Body of pancreas (tissue), 4 donors: ENCODE results near the gene OR4D6. TPM values are rescaled to one million over a fixed set of nuclear protein-coding genes. Genes with fewer than 3 reads are reported as not detected.

Source experiments
- ATAC-seq: fragments of 150-250 bp; one replicate; pipeline ENCODE4 v1.9.1; 2016
- DNase-seq, 4 donors: peaks; one replicate each; pipeline ENCODE4 v3.0.0-alpha.2; 2019
- H3K27ac ChIP-seq, 4 donors: fragments of 200-600 bp; sonication (generic); 1 replicate in 3 of 4; 2 replicates in 1 of 4; pipeline versions ENCODE4 v1.5.1 to v1.6.1; 2016 to 2019; ENCODE audit warnings: mild to moderate bottlenecking in 1 of 4, mixed read lengths in 1 of 4, moderate library complexity in 1 of 4
- H3K27me3 ChIP-seq, 2 donors: fragments of 200-600 bp; sonication (generic); one replicate each; pipeline ENCODE4 v1.6.0; 2016; ENCODE audit warnings: mild to moderate bottlenecking in 1 of 2
- H3K36me3 ChIP-seq, 2 donors: fragments of 200-600 bp; sonication (generic); replicated peaks in 1 of 2; 2 replicates each; pipeline ENCODE4 v1.5.1; 2016; ENCODE audit warnings: low read depth in 2 of 2; ENCODE audit not compliant: insufficient read depth in 1 of 2
- H3K4me1 ChIP-seq: fragments of 200-600 bp; sonication (generic); one replicate; pipeline ENCODE4 v1.6.0; 2016
- H3K4me3 ChIP-seq, 2 donors: fragments of 200-600 bp; sonication (generic); 1 replicate in 1 of 2; 2 replicates in 1 of 2; pipeline ENCODE4 v1.5.1; 2016 to 2019
- H3K9me3 ChIP-seq, 3 donors: fragments of 200-600 bp; sonication (generic); 1 replicate in 2 of 3; 2 replicates in 1 of 3; pipeline ENCODE4 v1.5.1; 2016
- POLR2A ChIP-seq, 3 donors: fragments of 450-650 bp; IDR thresholded peaks; one replicate each; pipeline ENCODE4 v1.6.1; 2016; ENCODE audit warnings: antibody characterized with exemption in 3 of 3, mild to moderate bottlenecking in 2 of 3
- WGBS, 2 donors: methylation state at CpG; one replicate each; pipeline ENCODE4 v1.1.5; 2017; 5-methylcytosine and 5-hydroxymethylcytosine counted together
- intact Hi-C: fragments of 100-400 bp; cut with DNase I; formaldehyde crosslinking; loops from one replicate; pipeline ENCODE4 v1.15.1; 2023
- total RNA-seq, 2 donors: library from RNA; depleted of rRNA; stranded (reverse); fragments of >200 nt; gene quantifications; one replicate each; pipeline ENCODE4 v1.1.0, GENCODE V29; 2016
- TF ChIP-seq, protein P1 (sequence below), 7 experiments: fragments of 450-650 bp in 4 of 7; fragments of 200-600 bp in 3 of 7; sonication (generic) in 3 of 7; IDR thresholded peaks; one replicate each; pipeline ENCODE4 v1.5.1; 2016 to 2019; ENCODE audit warnings: antibody characterized with exemption in 7 of 7

The OR4D6 gene
- total RNA-seq, 2 donors from 2014 or later = not detected

DNA sequence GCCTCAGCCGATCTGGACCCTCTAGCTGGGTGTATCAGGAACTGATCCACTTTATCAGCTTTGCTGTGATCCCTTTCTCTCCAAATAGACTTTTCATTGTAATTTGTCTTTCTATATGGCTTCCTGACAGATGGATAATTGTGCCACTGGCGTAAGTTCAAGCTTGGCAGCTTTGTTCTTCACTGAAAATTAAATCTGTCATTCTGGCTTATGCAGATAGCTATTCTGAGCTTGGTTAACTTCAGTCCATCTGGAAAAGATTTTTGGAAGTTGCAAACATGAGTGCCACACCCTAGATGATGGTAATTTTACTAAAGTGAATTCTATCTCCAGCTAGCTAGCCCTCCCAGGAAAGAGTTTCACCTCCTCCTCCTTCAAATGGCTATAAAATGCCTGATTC, 38.6 kb upstream of the OR4D6 start:
- H3K36me3 ChIP-seq = no peaks in the 10 kb centered on the region
- H3K4me1 ChIP-seq = no peaks in the 10 kb centered on the region
- no peak for TF ChIP-seq POLR2A (IDR thresholded peaks at IDR 0.05)
- TF ChIP-seq, protein P1, sequence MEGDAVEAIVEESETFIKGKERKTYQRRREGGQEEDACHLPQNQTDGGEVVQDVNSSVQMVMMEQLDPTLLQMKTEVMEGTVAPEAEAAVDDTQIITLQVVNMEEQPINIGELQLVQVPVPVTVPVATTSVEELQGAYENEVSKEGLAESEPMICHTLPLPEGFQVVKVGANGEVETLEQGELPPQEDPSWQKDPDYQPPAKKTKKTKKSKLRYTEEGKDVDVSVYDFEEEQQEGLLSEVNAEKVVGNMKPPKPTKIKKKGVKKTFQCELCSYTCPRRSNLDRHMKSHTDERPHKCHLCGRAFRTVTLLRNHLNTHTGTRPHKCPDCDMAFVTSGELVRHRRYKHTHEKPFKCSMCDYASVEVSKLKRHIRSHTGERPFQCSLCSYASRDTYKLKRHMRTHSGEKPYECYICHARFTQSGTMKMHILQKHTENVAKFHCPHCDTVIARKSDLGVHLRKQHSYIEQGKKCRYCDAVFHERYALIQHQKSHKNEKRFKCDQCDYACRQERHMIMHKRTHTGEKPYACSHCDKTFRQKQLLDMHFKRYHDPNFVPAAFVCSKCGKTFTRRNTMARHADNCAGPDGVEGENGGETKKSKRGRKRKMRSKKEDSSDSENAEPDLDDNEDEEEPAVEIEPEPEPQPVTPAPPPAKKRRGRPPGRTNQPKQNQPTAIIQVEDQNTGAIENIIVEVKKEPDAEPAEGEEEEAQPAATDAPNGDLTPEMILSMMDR (IDR thresholded peaks at IDR 0.05) = no peak
- no peaks in the 10 kb centered on the region for H3K9me3 ChIP-seq
- no peak overlapping the region for H3K27ac ChIP-seq
- no peak for ATAC-seq
- WGBS, 2 donors = 67 to 79% methylated on average over 2 of the region's 2 CpGs
- H3K27me3 ChIP-seq = no peaks in the 10 kb centered on the region
- no peak for DNase-seq
- intact Hi-C loops = no loop called here
- no peak overlapping the region for H3K4me3 ChIP-seq

DNA sequence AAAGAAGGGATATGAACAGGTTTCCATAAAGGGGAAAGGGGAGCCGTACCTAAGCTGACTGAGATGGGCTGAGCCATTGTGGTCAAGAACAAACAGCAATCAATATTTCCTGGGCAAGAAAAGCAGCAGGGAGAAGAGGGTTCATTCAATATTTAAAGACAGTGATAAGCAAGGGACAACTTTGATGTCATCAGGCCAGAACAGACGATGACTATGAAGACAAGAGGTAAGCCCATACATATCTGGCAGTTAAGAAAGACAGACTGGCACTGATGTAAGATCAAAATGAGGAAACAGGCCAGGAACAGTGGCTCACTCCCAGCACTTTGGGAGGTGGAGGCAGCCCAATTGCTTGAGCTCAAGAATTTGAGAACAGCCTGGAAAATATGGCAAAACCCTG, 32.9 kb upstream of the OR4D6 start:
- Histone ChIP-seq H3K4me3 (no peak overlapping the region), H3K27ac (no peak overlapping the region), H3K36me3 (no peaks in the 10 kb centered on the region), H3K4me1 (no peaks in the 10 kb centered on the region), H3K9me3 (no peaks in the 10 kb centered on the region), H3K27me3 (no peaks in the 10 kb centered on the region)
- DNase-seq (no peak), ATAC-seq (no peak)
- WGBS, 2 donors = 50 to 52% methylated on average over 2 of the region's 2 CpGs
- intact Hi-C loops = no loop called here
- no peak for TF ChIP-seq POLR2A (IDR thresholded peaks at IDR 0.05)
- TF ChIP-seq, protein P1 (IDR thresholded peaks at IDR 0.05) = no peak

DNA sequence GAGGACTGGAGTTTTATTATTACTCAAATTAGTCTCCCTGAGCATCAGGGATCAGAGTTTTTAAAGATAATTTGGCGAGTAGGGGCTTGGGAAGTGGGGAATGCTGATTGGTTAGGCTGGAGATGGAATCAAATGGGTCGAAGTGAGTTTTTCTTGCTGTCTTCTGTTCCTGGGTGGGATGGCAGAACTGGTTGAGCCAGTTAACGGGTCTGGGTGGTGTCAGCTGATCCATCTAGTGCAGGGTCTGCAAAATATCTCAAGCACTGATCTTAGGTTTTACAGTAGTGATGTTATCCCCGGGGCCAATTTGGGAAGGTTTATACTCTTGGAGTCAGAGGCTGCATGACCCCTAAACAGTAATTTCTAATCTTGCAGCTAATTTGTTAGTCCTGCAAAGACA, 31.6 kb upstream of the OR4D6 start:
- TF ChIP-seq POLR2A (IDR thresholded peaks at IDR 0.05) = no peak
- TF ChIP-seq, protein P1 (IDR thresholded peaks at IDR 0.05) = no peak
- Histone ChIP-seq H3K27me3 (no peaks in the 10 kb centered on the region), H3K9me3 (no peaks in the 10 kb centered on the region), H3K4me3 (no peak overlapping the region), H3K4me1 (no peaks in the 10 kb centered on the region), H3K27ac (no peak overlapping the region), H3K36me3 (no peaks in the 10 kb centered on the region)
- intact Hi-C loops = no loop called here
- ATAC-seq = no peak
- no peak for DNase-seq
- 53 to 71% methylated on average over 4 of the region's 4 CpGs for WGBS, 2 donors

DNA sequence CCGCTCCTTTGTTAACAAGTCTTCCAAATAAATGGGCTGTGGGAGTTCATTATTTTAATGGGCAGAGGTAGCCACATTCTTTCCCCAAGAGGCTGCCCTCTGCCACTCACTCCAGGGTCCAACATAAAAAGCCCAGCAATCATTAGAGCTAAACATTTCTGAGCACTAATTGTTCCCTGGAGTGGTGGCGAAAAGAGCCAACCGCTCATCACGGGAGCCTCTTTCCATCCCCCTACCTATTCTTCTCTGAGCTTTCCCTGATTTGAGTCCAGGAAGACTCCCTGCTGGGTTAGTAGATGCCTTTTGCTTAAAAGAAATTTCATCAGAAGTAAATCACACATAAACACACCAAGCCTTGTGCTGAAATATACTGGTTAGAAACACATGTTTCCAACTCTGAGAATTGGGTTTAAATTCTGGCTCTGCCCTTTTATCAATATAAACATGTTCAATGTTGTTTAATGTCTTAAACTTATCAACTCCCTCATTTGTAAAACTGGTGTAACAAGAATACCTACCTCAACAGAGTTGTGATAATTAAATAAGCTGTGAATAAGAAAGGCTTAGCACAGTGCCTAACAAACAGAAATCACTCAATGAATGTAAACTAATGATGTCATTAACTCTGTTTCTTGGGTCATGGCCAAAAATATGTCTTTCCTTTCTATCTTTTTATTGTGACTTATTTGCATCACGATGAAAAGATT, 30.2 kb upstream of the OR4D6 start, which contains the start of gene OR5A2:
TSS of gene OR5A2 (minus strand) at position 53 of the 707 bp plus-strand sequence. CDS start 3,460 bp downstream, outside the sequence.
- Histone ChIP-seq H3K27ac (no peak within 1 kb of the TSS), H3K27me3 (no peaks in the 10 kb centered on the region), H3K36me3 (no peaks in the 10 kb centered on the region), H3K9me3 (no peaks in the 10 kb centered on the region), H3K4me1 (no peaks in the 10 kb centered on the region), H3K4me3 (no peak within 1 kb of the TSS)
- DNase-seq (no peak), ATAC-seq (no peak)
- intact Hi-C loops = no loop called here
- no peak for TF ChIP-seq POLR2A (IDR thresholded peaks at IDR 0.05)
- TF ChIP-seq, protein P1 (IDR thresholded peaks at IDR 0.05) = no peak
- WGBS, 2 donors = 76 to 81% methylated on average over 5 of the region's 5 CpGs

DNA sequence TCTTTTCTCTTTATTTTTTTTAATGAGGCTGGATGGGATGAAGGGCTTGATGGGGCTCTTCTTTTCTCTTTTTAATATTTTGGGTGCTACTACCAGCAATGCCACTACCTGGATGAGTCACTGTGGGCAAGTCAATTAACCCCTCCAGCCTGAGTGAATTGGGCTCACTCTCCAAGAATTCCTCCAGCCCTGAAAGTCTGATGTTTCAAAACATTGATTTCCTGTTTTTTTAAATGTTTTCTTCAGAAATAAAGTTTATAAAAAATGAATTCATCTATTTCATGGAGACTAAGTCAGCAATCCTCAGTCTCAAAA, 29.7 kb upstream of the OR4D6 start:
- Histone ChIP-seq H3K27me3 (no peaks in the 10 kb centered on the region), H3K4me3 (no peak overlapping the region), H3K36me3 (no peaks in the 10 kb centered on the region), H3K4me1 (no peaks in the 10 kb centered on the region), H3K9me3 (no peaks in the 10 kb centered on the region), H3K27ac (no peak overlapping the region)
- TF ChIP-seq POLR2A (IDR thresholded peaks at IDR 0.05) = no peak
- intact Hi-C loops = no loop called here
- no peak for DNase-seq
- no peak for ATAC-seq
